Upper lobe of right lung (tissue), 1 donor: ENCODE measurements around the gene MCRIP2. TPM values are rescaled to one million over a fixed set of nuclear protein-coding genes. Genes with fewer than 3 reads are reported as not detected.

Source experiments
- ATAC-seq: fragments of 200-7000 bp; cut with Tn5 transposase; one replicate; pipeline ENCODE4 v1.9.1; 2020; ENCODE audit warnings: mild to moderate bottlenecking, moderate library complexity
- DNase-seq: peaks from one replicate; pipeline ENCODE4 v3.0.0-alpha.2; 2020
- H3K27ac ChIP-seq: fragments of 200-600 bp; one replicate; pipeline ENCODE4 v1.8.0; 2022
- H3K27me3 ChIP-seq: fragments of 200-600 bp; one replicate; pipeline ENCODE4 v1.8.0; 2022; ENCODE audit warnings: mild to moderate bottlenecking
- H3K36me3 ChIP-seq: fragments of 200-600 bp; one replicate; pipeline ENCODE4 v1.8.0; 2022
- H3K4me1 ChIP-seq: fragments of 200-600 bp; one replicate; pipeline ENCODE4 v1.8.0; 2022
- H3K4me3 ChIP-seq: fragments of 200-600 bp; one replicate; pipeline ENCODE4 v1.8.0; 2022; ENCODE audit warnings: mild to moderate bottlenecking
- H3K9me3 ChIP-seq: fragments of 200-600 bp; one replicate; pipeline ENCODE4 v1.8.0; 2022
- intact Hi-C: fragments of 100-400 bp; cut with DNase I; formaldehyde crosslinking; loops from one replicate; pipeline ENCODE4 v1.11.0; 2022
- total RNA-seq: library from RNA; stranded (reverse); fragmentation: NEBNext Ultra II Directional; extraction: Animal tissue kit (Norgen Biotek cat#: 25700); gene quantifications from one replicate; pipeline ENCODE4 v1.2.1, GENCODE V29; 2021
- TF ChIP-seq, protein P1 (sequence below): fragments of 200-600 bp; IDR thresholded peaks from one replicate; pipeline ENCODE4 v1.8.0; 2022; ENCODE audit warnings: antibody characterized with exemption
- donor health status: DM: no; HTN: yes; CAD: no; lungs with severe emphysema.

The MCRIP2 gene
- total RNA-seq, 1 donor from 2014 or later = 57.9 TPM

DNA sequence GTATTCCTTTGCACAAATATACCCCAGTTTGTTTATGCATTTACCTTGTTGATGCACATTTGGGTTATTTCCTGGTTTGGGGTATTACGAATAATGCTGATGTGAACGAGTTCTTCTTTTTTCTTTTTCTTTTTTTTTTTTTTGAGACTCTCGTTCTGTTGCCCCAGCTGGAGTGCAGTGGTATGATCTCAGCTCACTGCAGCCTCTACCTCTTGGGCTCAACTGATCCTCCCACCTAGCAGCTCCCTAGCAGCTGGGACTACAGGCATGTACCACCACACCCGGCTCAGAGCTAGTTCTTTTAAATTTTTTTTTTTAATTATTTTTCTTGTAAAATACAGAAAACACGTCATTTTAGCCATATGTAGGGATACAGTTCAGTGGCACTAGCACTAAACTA lies 37.7 kb upstream of the MCRIP2 start:
- ATAC-seq (no peak), DNase-seq (no peak)
- no peak overlapping the region for H3K27ac ChIP-seq
- intact Hi-C loops = no loop called here
- TF ChIP-seq, protein P1, sequence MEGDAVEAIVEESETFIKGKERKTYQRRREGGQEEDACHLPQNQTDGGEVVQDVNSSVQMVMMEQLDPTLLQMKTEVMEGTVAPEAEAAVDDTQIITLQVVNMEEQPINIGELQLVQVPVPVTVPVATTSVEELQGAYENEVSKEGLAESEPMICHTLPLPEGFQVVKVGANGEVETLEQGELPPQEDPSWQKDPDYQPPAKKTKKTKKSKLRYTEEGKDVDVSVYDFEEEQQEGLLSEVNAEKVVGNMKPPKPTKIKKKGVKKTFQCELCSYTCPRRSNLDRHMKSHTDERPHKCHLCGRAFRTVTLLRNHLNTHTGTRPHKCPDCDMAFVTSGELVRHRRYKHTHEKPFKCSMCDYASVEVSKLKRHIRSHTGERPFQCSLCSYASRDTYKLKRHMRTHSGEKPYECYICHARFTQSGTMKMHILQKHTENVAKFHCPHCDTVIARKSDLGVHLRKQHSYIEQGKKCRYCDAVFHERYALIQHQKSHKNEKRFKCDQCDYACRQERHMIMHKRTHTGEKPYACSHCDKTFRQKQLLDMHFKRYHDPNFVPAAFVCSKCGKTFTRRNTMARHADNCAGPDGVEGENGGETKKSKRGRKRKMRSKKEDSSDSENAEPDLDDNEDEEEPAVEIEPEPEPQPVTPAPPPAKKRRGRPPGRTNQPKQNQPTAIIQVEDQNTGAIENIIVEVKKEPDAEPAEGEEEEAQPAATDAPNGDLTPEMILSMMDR = no peak
- no peaks in the 10 kb centered on the region for H3K4me1 ChIP-seq
- peaks cover 10% of the 10 kb centered on the region for H3K36me3 ChIP-seq
- H3K4me3 ChIP-seq = no peak overlapping the region
- no peaks in the 10 kb centered on the region for H3K27me3 ChIP-seq
- H3K9me3 ChIP-seq = no peaks in the 10 kb centered on the region

DNA sequence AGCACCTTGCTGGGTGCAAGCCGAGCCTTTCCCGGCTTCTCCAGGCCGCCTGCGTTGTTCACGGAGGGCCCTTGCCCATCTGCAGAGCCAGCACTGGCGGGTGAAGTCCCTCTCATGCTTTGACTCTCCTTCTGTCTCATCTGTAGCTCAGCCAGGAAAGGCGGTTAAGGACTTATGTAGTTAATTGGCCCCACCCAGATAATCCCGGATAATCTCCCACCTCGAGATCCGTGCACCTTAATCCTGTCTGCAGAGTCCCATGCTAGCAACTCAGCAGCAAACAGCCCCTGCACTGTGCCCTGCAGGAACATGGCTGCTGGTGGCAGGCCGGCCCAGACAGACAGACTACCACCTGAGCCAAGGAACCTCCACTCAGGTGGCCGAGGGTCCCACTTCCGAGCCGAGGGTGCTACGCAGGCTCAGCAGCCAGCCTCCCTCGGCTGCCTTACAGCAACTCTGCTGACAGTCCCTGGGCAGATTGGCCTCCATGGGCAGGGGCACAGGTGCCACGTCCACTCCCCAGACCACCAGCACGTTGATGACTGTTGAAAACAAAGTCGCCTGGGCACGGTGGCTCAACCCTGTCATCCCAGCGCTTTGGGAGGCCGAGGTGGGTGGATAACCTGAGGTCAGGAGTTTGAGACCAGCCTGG lies 34.8 kb upstream of the MCRIP2 start:
- H3K9me3 ChIP-seq = no peaks in the 10 kb centered on the region
- no peaks in the 10 kb centered on the region for H3K27me3 ChIP-seq
- no peak overlapping the region for H3K27ac ChIP-seq
- H3K4me3 ChIP-seq = no peak overlapping the region
- no peaks in the 10 kb centered on the region for H3K36me3 ChIP-seq
- DNase-seq (no peak), ATAC-seq (no peak)
- intact Hi-C loops = no loop called here
- TF ChIP-seq, protein P1 = no peak
- peaks cover 5% of the 10 kb centered on the region for H3K4me1 ChIP-seq

DNA sequence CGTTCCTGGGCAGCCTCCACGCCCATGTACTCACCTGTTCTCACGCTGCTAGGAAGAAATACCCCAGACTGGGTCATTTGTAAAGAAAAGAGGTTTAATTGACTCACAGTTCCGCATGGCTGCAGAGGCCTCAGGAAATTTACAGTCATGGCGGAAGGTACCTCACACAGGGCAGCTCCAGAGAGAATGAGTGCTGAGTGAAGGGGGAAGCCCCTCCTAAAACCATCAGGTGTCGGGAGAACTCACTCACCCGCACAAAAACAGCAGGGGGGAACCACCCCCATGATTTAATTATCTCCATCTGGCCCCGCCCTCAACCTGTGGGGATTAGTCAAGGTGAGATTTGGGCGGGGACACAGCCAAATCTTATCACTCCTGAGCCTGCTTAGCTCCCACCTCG lies 33.6 kb upstream of the MCRIP2 start:
- TF ChIP-seq, protein P1 = no peak
- ATAC-seq (no peak), DNase-seq (no peak)
- peaks cover 5% of the 10 kb centered on the region for H3K4me1 ChIP-seq
- H3K4me3 ChIP-seq = no peak overlapping the region
- H3K36me3 ChIP-seq = no peaks in the 10 kb centered on the region
- H3K9me3 ChIP-seq = no peaks in the 10 kb centered on the region
- intact Hi-C loops = no loop called here
- H3K27ac ChIP-seq = no peak overlapping the region
- no peaks in the 10 kb centered on the region for H3K27me3 ChIP-seq

DNA sequence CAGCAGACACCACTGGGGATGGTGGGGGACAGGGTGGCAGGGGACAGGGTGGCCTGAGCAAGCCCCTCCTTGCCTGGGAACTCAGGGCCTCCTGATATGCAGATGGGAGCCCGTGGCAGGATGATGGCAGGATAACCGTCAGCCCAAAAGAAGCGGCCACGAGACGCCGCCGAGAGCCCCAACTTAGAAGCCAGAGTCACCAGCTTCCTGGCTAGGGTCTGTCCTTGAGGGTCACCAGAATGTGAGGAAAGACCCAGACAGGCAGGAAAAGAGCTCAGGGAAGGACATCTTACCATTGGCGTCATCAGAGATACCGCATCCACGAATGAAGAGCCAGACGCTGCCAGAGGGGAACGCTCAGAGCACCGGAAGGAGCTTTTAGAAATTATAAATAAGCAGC lies 32.3 kb upstream of the MCRIP2 start:
- no peaks in the 10 kb centered on the region for H3K36me3 ChIP-seq
- no peak overlapping the region for H3K27ac ChIP-seq
- no peaks in the 10 kb centered on the region for H3K27me3 ChIP-seq
- intact Hi-C loops = no loop called here
- no peaks in the 10 kb centered on the region for H3K9me3 ChIP-seq
- DNase-seq (no peak), ATAC-seq (no peak)
- TF ChIP-seq, protein P1 = no peak
- H3K4me1 ChIP-seq = peaks cover 5% of the 10 kb centered on the region
- H3K4me3 ChIP-seq = no peak overlapping the region

DNA sequence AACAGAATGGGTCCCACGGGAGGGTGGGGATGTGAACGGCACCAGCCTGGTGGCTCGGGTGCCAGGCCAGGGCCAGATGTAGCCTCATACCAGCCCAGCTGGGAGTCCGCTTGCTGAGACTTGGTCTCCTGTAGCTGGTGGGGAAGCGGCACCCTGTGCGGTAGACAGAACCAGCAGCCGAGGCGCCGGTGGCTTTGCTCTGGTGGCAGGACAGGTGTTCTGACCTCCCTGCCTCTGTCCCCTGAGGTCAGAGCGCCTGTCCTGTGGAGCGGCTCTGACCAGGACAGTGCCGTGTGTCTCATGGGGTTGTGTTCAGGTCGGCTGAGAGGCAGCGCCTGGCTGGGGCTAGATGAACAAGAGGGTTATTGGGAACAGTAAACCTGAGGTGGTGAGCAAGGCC lies 31.6 kb upstream of the MCRIP2 start:
- TF ChIP-seq, protein P1 = no peak
- no peaks in the 10 kb centered on the region for H3K36me3 ChIP-seq
- no peaks in the 10 kb centered on the region for H3K27me3 ChIP-seq
- ATAC-seq (no peak), DNase-seq (no peak)
- intact Hi-C loops = no loop called here
- no peak overlapping the region for H3K27ac ChIP-seq
- peaks cover 5% of the 10 kb centered on the region for H3K4me1 ChIP-seq
- H3K4me3 ChIP-seq = no peak overlapping the region
- H3K9me3 ChIP-seq = no peaks in the 10 kb centered on the region
